NCI-H187 treated with DMSO at 0.1 percent for 48 hours (cell line): ENCODE data around the gene PDE6G.

Source experiments
- DNase-seq: peaks from one replicate; lab custom pipeline; 2025; lab: John Stamatoyannopoulos, UW

The PDE6G gene

GRCh38 chr17:81662002-81662401 is 5.7 kb upstream of the PDE6G start:
- no peak for DNase-seq

DNA sequence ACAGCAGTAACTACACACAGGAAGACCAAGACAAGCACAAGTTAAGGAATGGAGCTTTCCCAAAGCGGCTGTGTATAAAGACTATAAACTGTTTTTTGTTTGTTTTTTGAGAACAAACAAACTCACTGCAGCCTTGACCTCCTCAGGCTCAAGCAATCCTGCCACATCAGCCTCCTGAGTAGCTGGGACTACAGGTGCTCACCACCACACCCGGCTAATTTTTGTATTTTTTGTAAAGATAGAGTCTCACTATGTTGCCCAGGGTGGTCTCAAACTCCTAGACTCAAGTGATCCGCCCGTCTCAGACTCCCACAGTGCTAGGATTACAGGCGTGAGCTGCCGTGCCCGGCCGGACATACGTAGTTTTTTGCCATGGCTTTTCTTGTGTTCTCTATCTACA is 4.1 kb upstream of the PDE6G start:
- DNase-seq, result no peak

DNA sequence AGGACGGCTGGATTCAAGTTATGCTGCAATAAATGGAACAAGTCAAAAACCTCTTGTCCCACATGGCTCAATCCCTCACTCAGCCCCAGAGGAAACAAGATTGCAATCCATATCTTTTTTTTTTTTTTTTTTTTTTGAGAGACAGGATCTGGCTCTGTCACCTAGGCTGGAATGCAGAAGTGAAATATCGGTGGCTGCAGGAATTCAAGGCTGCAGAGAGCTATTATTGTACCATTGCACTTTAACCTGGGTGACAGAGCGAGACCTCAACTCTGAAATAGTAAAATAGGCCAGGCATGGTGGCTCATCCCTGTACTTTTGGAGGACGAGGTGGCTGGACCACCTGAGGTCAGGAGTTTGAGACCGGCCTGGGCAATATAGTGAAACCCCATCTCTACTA is 2.7 kb upstream of the PDE6G start:
- DNase-seq, result no peak

DNA sequence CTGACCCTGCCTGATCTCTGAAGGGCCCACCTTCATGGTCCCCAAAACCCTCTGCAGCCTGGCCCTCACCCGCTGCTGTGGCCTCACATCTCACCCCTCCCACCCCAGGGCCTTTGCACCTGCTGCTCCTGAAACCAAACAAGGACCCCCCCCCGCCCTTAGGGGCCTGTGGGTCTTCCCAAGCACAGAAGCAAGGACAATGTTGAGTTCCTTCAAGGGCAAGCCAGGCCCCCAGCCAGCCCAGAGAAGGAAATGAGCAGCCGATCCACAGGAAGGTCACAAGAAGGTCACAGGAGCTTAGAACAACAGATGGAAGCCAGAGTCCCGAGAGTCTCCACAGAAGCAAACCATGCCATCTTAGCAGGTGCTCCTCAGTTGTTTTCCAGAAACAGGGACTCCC is 493 bp upstream of the PDE6G start:
- no peak for DNase-seq

GRCh38 chr17:81655378-81656117 is 794 bp downstream of the PDE6G start:
- no peak for DNase-seq

DNA sequence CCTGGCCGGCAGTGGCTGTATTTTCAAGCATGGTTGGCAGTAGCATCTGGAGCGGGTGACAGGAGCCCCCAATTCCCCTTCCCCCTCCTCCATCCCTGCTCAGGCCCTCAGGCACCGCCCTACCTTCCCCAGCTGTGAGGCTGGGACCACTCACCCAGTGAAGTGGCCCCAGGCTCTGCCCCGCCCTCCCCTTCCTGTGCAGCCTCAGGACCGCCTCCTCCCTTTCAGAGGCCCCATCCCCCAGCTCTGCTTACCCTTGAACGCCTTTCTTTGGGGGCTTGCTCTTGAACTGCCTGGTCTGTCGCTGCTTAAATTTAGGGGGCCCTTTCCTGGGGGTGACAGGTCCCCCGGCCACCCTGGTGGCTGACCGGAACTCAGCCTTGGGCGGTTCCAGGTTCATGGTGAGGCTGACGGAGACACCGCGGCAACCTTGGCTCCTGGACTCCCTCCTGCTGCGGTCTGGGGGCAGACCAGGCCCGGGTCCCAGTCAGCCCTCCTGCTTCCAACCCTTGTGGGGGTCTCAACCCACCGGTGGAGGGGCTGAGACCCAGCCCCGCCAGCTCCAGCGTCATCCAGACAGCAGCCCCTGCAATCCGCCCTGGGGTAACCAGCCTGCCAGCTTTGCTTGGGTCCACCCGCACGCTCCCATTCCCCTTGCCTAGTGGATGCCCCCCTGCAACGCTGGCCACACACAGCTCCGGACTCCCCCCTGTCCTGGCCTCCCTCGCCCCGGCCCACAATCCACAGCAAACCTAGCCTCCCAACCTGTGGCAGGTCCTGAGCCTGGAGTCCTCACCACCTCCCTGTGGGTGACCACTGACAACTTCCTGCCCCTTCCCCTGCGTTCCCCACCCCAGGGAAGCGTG is 3.2 kb downstream of the PDE6G start:
- no peak for DNase-seq

- no peak for DNase-seq
These were observed 4.7 kb downstream of the PDE6G start for GRCh38 chr17:81651692-81652091.

DNA sequence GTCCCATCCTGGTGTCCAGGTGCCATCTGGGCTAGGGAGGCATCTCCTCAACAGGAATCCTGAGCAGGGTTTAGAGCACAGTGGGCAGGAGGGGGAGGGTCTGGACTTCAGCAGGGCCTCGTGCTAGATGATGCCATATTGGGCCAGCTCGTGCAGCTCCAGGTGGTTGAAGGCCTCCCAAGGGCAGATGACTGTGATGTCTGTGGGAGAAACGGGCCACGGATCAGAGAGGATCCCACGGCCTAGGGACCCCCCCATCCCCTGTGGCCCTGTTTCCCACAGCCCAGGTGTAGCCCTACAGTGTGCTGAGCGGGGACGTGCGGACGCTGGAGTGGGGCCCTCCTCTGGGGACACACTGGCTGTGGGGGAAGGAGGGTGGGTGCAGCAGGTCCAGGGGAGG is 5.4 kb downstream of the PDE6G start:
- DNase-seq, result no peak

GRCh38 chr17:81648707-81649085 is 7.6 kb downstream of the PDE6G start:
- no peak for DNase-seq

DNA sequence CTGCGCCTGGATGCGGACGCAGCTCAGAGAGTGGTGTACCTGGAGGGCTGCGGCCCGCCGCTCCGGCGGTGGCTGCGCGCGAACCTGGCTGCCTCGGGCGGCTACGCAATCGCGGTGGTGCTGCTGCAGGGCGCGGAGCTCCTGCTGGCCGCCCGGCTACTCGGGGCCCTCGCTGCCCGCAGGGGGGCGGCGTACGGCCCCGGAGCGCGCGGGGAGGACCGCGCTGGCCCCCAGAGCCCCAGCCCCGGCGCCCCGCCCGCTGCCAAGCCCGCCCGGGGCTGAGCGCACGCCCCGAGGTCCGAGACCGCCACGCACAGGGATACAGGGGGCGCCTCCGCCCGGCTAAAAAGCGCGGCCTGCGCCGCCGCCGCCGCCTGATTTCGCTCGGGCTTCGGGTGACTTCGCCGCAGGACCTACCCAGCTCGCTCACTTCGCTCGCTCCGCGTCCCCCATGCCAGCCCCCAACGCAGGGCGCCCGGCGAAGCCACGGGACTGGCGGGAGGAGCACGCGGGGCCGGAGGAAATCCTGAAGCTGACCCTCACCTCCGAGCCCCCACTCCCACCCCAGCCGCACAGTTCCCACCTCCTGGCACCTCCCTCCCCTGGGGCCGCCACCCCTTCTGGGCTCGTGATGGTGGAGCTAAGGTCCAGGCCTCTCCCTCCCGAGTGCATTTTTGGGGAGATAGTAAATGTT is 8.2 kb downstream of the PDE6G start:
- no peak for DNase-seq

DNA sequence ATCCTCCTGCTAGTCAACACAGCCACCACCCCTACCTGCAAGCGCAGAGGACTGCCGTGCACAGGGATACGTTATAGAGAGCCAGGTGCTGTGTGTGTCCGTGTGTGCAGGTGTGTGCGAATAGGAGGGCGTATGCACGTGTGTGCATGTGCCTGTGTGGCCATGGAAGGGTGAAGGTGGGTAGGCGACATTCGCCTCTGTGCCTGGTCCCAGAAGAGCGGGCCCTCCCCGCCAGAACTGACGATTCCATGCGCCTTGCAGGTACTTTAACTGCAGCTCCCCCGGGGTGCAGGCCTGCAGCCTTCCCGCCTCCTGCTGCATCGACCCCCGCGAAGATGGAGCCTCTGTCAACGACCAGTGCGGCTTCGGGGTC is 8.7 kb downstream of the PDE6G start:
- DNase-seq, result no peak

DNA sequence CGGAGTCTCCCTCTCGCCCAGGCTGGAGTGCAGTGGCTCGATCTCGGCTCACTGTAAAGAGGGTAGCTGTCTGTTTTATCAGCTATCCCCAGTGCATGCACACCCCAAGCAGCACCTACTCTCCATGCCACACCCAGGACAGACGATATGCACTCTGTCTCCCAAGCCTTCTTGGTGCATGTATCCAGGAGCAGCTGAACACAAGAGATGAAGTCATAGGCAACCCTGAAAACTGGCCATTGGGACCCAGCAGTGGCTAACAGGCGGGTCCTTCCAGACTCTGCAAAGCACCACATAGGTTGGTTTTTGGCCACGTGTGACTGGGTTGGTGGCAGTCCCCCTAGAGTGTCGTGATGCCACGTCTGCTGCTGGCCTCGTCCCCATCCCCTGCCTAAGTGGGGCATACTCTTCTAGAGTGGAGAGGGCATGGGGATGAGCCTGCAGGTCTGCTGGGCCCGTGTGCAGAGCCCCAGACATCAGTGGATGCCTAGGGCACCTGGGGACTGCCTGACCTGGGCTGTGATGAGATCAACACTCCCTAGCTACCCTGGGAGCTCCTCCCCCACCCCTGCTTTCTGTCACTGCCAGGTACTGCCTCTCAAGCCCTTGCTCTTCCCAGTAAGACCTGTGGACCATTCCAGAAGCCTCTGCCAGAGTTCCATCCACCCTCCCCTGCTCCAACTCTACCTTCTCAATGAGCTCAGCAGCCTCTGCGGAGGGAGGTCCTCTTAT is 9.3 kb downstream of the PDE6G start:
- no peak for DNase-seq

- DNase-seq, result no peak
These were observed 11.1 kb downstream of the PDE6G start for GRCh38 chr17:81644976-81645952.

- DNase-seq, result no peak
These were observed 11.8 kb downstream of the PDE6G start for GRCh38 chr17:81644496-81644895.

DNA sequence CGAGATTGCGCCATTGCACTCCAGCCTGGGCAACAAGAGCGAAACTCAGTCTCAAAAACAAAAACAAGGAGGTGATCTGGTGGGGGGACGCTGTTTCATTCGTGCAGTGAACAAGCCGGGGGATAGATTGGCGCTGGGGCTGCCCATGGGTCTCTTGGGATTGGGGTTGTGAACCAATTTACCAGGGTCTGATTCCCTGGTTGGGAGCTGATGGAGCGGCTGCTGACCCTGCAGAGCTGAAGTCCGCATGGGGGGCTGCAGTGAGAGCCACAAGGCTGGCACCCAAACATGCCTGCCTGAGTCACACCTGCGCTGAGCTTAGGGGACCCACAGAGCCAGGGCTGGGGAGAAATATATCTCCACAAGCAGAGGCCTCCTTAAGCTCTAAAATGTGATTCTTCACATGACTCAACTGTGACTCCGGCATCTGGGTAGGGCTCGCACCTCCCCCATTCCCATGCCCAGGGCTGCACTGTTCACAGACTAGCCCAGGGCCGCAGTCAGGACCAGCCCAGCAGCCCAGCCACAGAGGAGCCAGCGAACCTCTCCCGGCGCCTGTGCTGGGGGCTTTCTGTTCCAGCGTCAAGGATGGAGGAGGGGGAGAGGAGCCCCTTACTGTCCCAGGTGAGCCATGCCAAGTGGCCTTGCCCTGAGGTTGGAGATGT is 14.4 kb downstream of the PDE6G start:
- DNase-seq, result no peak

GRCh38 chr17:81640011-81640410 is 16.3 kb downstream of the PDE6G start:
- DNase-seq, result no peak

GRCh38 chr17:81638683-81639082 is 17.7 kb downstream of the PDE6G start:
- no peak for DNase-seq

GRCh38 chr17:81636505-81637288 is 19.6 kb downstream of the PDE6G start, which contains the start of the genes NPLOC4 and TSPAN10:
Gene NPLOC4 (minus strand): TSS chr17:81637112. CDS start chr17:81636930, 182 bp downstream.
Gene TSPAN10 (plus strand): TSS chr17:81637196. CDS start chr17:81642413, 5,217 bp downstream.
- DNase-seq, result peak; percentile 29

DNA sequence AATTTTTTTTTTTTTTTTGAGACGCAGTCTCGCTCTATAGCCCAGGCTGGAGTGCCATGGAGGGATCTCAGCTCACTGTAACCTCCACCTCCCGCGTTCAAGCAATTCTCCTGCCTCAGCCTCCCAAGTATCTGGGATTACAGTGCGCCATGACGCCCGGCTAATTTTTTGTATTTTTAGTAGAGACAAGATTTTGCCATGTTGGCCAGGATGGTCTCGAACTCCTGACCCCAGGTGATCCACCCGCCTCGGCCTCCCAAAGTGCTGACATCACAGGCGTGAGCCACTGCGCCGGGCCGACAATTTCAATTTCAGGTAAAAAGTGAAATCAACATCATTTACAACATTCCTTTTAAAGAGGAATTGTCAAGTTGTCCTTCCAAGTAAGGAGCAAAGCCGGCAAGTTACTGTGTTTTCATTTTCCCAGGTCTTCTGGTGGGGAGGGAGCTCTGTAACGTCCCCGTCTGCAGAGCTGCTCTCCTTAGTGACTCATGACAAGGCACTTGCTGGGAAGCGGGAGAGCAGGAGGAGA is 20.3 kb downstream of the PDE6G start:
- no peak for DNase-seq
